C4-2B (cell line): Measurements from ENCODE around the gene FAM174C.

Experiments used
- ZFX ChIP-seq: fragments of 450-650 bp; IDR thresholded peaks from 2 replicates; pipeline ENCODE4 v1.6.1; 2017
- TF ChIP-seq, protein P1 (sequence below): fragments of 450-650 bp; conservative IDR thresholded peaks from 2 replicates; pipeline ENCODE4 v1.5.1; 2017; ENCODE audit warnings: mild to moderate bottlenecking

- TF ChIP-seq, protein P1, sequence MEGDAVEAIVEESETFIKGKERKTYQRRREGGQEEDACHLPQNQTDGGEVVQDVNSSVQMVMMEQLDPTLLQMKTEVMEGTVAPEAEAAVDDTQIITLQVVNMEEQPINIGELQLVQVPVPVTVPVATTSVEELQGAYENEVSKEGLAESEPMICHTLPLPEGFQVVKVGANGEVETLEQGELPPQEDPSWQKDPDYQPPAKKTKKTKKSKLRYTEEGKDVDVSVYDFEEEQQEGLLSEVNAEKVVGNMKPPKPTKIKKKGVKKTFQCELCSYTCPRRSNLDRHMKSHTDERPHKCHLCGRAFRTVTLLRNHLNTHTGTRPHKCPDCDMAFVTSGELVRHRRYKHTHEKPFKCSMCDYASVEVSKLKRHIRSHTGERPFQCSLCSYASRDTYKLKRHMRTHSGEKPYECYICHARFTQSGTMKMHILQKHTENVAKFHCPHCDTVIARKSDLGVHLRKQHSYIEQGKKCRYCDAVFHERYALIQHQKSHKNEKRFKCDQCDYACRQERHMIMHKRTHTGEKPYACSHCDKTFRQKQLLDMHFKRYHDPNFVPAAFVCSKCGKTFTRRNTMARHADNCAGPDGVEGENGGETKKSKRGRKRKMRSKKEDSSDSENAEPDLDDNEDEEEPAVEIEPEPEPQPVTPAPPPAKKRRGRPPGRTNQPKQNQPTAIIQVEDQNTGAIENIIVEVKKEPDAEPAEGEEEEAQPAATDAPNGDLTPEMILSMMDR, result no peak; the same call in 1 of the 2 replicates
- no peak for TF ChIP-seq ZFX
These were observed 1.1 kb upstream of the FAM174C start for GRCh38 chr19:1274081-1274851.
